Colon (tissue), 2 donors: ENCODE results near the gene SULT2B1.
"Not testable (repeated sequence)": the region's sequence is repeated elsewhere in the genome, so short reads cannot be mapped to it uniquely, and the experiment has no call there.

Experiments
- FAIRE-seq: peaks from 2 replicates; lab custom pipeline; 2012; peaks lifted over from hg19 to GRCh38; lab: Jason Lieb, UNC
- donor health status: control.
- donor health status: control.

SULT2B1 gene

DNA sequence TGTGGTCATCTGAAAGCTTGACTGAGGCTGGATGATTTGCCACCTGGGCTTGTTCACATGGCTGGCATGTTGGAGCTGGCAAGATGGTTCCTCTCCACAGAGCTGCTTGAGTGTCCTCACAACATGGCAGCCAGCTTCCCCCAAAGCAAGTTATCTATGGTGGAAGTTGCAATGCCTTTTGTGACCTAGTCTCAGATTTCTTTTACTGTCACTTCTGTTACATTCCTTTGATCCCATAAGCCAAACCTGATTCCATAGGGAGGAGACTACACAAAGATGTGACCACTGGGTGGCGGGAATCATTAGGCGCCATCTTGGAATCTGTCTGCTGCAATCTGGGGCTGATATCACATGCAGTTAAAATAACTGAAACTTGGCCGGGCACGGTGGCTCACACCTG is 22.8 kb upstream of the SULT2B1 start:
- no peak for FAIRE-seq

DNA sequence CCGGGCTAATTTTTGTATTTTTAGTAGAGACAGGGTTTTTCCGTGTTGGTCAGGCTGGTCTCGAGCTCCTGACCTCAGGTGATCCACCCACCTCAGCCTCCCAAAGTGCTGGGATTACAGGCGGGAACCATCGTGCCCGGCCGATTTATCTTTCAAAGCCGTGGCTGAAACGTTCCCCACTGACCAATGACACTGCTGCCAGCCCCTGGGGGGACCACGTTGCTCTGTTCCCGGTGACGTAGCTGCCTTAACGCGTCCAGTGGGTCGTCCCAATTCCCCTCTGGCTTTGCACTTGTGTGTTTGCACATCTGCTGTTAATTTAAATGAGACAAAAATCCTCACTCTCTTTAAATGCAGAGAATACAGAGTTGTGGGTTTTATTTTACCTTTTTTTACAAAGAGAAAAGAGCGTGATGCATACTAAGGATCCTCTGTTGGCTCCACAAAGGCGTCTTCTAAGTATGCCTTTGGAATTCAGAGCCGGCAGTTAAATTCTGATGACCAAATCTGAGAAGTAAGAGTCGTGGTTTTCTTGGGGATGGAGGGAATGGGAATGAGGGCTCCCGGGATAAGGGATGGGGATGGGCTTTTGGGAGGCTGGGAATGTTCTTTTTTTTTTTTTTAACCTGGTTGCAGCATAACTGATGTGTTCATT is 21.8 kb upstream of the SULT2B1 start:
- no peak for FAIRE-seq

DNA sequence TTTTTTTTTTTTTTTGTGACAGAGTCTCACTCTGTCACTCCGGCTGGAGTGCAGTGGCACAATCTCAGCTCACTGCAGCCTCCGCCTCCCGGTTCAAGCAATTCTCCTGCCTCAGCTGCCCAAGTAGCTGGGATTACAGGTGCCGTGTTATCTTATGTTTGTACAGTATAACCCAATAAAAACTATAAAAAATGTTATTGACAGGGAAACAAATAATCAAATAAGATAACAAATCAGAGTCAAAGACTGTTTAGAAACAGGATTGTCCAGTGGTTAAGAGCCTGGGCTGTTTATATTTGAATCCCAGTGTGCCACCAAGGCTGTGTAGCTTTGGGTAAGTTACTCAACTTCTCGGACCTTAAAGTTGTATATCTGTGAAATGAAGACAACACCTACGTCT is 21.2 kb upstream of the SULT2B1 start:
- FAIRE-seq: no peak

DNA sequence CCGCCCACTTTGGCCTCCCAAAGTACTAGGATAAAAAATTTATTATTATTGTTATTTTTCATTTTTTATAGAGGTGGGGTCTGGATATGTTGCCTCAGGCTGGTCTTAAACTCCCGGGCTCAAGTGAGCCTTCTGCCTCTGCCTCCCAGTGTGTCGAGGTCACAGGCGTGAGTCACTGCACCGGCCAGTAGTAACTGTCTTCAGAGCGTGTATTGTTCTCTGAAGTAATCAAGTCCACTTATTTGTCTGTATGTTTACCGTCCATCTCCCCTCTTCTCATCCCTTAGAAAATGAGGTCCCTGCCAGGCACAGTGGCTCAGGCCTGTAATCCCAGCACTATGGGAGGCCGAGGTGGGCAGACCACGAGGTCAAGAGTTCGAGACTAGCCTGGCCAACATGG is 18.2 kb upstream of the SULT2B1 start:
- no peak for FAIRE-seq

DNA sequence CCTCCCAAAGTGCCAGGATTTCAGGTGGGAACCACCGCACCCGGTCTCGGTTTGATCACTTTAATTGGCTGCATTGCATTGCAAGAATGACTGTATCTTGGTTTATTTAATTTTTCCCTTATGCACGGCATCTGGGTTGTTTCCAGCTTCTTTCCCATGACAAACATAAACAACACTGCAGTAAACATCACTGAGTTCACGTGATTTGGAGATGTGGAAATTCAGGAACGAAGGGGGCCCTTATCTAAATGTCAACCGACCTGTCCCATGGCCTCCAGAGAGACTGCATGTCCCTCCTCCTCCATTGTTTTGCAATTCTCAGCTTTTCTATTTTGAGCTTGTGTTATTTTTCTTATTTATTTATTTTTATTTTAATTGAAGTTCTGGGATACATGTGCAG is 14.4 kb upstream of the SULT2B1 start:
- FAIRE-seq: no peak

DNA sequence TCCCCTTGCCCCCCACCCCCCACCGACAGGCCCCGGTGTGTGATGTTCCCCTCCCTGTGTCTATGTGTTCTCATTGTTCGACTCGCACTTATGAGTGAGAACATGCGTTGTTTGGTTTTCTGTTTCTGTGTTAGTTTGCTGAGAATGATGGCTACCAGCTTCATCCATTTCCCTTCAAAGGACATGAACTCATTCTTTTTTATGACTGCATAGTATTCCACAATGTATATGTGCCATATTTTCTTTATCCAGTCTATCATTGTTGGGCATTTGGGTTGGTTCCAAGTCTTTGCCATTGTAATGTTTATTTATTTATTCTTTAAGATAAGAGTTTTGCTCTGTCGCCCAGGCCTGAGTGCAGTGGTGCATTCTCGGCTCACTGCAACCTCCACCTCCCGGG is 13.9 kb upstream of the SULT2B1 start:
- FAIRE-seq: not testable (repeated sequence)

DNA sequence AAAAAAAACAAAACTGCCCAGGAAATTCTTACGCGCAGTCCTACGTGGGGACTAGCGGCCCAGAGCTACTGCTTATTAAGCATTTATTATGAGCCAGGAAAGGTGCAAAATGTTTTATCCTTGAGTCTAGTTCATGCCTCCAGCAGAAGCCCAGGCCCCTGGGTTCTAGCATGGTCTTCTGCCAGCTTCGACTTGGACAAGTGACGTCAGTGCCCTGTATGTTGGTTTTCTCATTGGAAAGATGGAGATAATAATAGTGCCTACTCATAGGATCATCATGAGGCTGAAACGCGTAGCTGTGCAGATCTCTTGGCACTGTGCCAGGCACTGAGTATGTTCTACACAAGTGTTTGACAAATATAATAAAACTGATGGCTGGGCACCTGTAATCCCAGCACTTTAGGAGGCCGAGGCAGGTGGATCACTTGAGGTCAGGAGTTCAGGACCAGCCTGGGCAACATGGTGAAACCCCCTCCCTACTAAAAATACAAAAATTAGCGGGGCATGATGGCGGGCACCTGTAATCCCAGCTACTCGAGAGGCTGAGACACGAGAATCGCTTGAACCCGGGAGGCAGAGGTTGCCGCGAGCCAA is 12.4 kb upstream of the SULT2B1 start:
- no peak for FAIRE-seq

DNA sequence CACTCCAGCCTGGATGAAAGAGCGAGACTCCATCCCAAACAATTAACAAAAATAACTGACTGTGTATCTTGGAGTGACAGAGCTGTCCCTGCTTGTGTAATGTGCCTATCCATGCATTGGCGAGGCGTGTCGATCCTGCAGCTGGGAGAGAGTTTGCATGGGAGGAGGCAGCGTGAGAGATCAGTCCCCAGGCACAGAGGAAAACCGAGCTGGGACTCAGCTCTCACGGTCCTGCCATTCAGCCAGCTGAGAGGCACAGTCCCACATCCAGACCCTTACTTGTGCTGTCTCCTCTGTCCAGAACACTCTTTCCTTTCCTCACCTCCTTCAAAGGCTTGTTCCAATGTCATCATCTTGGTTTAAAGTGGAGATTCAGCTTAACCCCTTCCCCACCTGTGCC is 11.9 kb upstream of the SULT2B1 start:
- no peak for FAIRE-seq

DNA sequence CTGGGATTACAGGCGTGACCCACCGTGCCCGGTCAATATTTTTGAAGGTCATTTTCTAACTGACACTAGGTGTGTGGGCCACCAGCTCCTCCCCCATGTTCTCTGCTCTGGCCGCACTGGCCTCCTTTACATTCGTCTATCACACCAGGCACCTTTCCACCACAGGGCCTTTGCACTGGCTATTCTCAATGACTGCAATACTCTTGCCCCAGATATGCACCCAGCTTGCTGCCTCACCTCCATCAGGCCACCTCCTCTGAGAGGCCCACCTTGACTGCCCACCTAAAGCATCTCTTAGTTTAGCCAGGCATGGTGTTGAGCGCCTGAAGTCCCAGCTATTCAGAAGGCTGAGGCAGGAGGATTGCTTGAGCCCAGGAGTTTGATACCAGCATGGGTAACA is 10.2 kb upstream of the SULT2B1 start:
- no peak for FAIRE-seq

DNA sequence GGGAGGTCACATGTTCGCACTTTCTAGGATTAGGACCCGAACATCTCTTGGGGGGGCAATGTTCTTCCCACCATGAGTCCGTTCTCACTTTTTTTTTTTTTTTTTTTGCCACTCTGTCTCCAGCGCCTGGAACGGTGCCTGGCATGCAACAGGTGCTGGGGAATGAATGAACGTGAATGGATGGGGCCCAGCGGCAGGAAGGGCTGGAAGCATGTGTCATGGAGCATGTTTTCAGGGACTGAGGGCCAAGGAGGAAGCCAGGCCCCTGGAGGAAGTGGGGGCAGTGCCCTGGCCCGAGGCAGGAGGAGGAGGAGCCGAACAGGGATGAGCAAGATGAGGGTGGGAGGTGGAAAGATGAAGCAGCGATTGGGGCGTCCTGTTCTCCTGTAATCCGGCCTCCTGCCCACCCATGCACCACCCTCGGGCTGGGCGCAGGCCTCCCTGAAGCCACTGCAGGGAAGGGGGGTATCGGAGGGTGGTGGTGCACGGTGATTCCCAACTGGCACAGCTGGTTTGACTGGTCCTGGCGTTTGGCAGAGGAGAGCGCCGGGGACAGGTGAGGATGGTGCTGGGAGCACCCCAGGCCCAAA is 8.8 kb upstream of the SULT2B1 start:
- no peak for FAIRE-seq

DNA sequence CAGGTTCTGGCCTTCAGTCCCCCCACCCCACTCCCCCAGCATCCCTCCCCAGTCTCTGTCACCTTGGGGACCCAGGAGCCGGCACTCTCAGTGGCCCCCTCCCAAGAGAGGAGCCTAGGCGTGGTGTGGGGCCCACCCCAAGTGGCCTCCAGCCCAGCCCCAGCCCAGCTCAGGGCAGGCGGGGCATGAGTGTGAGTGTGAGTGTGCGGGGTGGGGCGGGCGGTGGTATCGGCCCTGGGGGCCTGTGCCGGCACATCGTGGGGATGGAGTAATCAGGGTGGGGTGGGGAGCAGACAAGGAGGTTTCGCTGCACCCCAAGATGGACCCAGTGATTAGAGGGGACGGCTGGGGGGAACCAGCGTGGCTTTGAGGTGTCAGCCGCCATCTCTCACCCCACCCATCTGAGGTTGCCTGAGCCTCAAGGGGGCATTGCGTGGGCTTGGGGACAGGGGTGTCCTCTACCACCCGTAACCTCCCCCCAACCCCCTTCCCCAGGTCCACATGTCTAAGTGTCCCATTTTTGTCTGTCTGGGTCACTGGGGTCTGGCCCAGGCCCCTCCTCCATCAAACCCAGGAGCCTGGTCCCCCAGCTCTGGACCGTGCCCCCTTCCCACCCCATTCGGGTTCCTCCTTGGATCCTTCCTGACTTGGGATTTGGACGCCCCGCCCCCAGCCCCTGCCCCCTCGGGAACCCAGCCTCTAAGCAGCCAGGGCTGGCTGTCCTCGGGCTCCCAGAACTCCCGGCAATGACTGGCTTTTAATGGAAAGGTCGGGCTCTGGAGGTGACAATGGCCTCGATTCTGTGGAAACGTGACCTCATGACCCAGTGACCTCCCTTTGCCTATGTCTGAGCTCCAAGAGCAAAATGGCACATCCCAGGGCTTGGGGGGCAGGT is 6.9 kb upstream of the SULT2B1 start:
- FAIRE-seq: no peak

DNA sequence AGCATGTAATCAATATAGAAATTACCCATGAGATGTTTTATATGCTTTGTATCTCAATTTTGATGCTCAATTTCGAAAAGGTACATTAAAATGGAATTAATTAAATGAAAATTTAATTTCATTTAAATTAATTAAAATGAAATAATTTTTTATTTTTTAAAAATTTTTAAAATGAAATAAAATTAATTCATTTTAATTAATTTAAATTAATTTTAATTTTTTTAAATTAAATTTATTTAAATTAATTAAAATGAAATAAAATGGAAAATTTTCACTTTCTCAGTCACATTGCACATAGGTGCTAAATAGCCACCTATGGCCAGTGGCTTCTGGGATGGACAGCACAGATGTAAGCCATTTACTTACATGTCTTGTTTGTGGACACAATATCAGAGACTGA is 4.2 kb upstream of the SULT2B1 start:
- FAIRE-seq: peak; percentile 64

DNA sequence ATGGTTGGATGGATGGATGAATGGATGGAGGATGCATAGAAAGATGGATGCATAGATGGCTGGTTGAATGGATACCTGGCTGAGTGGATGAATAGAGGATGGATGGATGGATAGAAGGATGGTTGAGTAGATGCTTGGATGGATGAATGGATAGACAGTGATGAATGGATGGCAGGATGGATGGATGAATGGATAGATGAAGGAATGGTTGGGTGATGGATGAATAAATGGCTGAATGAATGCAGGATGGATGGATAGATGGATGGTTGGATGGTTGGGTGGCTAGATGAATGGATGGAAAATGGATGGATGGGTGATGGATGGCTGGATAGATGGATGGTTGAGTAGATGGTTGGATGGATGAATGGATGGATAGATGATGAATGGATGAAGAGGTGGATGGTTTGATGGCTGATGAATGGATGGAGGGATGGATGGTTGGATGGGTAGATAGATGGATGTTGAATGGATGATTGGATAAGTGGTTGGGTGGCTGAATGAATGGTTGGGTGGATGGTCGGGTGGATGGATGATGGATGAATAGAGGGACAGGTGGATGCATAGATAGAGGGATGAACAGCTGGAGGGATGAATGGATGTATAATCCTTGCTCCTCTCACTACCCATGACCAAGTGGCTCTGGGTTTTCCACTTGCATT is 3.6 kb upstream of the SULT2B1 start:
- no peak for FAIRE-seq

DNA sequence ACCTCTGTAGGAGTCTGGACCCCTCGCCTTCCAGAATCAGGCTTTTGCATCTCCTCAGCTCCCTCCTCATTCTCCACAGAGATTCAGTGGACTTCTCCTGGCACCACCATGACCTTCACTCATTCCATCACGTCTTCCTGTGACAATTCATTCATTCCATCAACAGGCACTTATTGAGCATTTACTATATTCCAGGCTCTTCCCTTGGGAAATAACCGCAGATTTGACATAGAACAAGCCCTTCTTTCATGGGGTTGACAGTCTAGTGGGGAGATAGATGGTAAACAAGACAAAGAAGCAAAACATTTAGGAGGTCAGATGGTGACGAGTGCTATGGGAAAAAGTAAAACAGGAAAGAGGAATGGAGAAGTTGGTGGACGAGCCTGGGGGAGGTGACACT is 2.6 kb upstream of the SULT2B1 start:
- no peak for FAIRE-seq

DNA sequence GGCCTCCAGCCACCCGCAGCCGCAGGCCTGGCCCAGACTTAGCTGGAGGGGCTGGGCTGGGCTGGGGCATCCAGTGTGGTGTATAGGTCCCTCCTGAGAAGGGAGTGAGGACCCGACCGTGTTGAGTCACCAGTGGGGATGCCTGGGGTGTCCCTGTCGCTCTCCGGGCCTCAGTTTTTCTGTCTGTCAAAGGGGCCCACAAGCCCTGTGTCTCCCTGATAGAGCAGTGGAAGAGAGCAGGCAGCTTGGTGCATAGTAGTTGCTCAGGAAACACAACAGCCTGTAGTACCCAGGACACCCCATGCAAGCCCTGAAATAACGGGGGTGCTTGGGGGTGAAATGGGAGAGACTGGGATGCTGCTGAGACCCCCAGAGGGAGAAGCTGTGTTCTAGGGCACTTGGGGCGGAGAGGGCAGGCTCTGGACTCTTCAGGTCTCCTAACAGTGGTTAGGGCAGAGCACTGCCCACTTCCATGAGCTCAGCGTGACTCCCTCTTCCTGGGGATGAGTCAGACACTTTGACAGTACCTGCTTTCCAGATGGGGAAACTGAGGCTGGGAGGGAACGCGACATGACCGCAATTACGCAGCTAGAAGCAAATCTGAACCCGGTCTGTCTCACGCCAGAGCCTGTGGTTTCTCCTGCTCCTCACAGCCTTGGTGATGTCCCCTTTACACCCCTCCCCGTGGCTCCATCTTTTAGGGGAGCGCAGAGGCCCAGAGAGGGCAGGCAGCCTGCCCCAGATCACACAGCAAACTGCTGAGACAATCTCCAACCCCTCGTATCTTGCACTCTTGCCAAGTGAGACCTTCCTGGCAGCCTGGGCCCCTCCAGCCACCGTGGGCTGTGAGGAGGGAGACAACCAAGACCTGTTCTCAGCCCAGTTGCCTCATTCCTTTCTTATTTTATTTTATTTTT is 692 bp downstream of the SULT2B1 start:
- no peak for FAIRE-seq

DNA sequence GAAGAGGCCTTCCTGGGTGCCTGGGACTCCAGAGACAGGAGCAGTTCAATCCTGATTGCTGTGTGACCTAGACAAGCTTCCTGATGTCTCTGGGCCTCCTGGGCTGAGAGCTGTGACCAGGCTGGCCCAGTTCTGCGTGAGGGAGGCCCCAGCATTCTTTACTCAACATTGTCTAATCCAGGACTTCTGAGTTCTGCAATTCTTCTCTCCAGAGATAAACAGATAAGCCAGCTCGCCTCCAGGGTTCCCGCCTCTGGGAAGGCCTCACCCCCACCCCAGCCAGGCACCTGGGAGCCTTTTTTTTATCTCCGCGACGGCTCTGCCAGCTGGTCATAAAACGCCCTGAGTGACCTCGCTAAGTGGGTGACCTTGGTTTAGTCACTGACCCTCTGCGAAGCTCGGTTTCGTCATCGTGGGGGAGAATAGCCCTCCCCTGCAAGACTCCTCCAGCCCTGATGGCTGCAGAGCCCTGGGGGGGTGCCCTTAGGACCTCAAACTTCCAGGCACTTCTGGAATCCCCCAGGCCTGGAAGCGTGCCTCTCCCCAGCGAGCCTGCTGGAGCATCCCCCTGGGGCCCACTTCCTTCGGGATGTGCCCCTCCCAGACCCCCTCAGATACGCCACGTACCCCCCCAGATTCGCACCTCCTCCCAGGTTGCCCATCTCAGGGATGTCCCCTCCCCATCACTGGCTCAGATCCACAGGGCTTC is 1.9 kb downstream of the SULT2B1 start:
- no peak for FAIRE-seq

DNA sequence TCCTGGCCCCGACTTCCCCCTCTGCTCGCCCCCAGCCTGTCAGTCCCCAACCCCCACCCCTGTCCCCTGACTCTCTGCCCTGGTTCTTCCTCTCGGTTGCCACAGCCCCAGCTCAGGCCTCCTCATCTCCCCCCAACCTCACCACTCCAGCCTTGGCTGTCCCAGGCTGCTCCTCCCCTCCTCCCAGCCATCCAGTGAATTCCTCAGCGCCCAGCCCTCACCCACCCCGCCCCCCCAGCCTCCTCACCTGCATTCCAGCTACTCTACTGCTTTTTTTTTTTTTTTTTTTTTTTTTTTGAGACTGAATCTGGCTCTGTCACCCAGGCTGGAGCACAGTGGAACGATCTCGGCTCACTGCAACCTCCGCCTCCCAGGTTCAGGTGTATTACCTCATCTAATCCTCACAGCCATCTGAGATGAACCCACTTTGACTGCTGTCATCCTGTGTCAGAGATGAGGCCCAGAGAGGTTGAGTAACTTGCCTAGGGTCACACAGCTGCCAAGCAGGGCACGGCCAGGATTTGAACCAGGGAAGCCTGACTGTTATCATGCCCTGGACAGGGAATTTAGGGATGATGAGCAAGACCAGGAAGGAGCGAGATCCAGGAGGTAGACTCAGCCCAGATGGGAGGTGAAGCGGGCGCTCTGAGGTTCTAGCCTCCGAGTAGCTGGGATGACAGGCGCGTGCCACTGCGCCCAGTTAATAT is 2.6 kb downstream of the SULT2B1 start:
- FAIRE-seq: no peak

DNA sequence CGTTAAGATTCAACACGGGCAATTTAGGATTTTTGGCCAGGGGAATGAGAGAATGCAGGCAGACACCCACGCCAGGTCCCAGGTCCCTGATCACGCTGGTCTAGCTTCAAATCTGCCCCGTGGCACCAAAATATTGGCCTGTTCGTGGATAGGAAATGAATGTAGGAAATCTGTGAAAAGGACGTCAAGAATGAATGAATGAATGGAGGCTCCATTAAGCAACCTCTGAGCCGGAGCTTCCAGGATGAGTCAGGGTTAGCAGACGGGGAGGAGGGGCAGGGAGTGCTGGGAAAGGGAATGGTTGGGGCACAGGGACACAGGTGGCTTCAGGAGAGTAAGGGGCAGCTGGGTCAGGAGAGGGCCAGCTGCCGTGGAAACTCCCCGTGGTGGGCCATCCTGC is 4.2 kb downstream of the SULT2B1 start:
- FAIRE-seq: no peak

DNA sequence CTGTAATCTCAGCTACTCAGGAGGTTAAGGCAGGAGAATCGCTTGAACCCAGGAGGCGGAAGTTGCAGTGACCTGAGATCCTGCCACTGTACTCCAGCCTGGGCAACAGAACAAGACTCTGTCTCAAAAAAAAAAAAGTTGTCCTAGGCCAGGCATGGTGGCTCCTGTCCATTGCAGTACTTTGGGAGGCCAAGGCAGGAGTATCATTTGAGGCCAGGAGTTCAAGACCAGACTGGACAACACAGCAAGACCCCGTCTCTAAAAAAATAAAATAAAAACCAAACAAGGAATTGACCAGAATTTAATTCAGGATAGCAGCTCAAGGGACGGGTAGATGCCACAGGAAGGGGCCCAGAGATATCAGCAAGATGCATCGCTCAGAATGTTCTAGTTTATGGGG is 4.9 kb downstream of the SULT2B1 start:
- FAIRE-seq: no peak
